Measurements from ENCODE around the gene HCN2.

GRCh38 chr19:648904-649801 lies 59.5 kb downstream of the HCN2 start:
- no peak for TF ChIP-seq NFYB (CRISPR knock-in tag; conservative IDR thresholded peaks at IDR 0.05; ENCODE audit: low read depth)
- TF ChIP-seq NR2C2 (CRISPR knock-in tag; IDR thresholded peaks at IDR 0.05) = no peak
- no peak for TF ChIP-seq CTCF (IDR thresholded peaks at IDR 0.05)
- no peak for TF ChIP-seq ATF1 (CRISPR knock-in tag; IDR thresholded peaks at IDR 0.05)
- no peak for TF ChIP-seq TEAD1 (CRISPR knock-in tag; IDR thresholded peaks at IDR 0.05)

All from WTC11 (cell line).